Stimulated activated CD4-positive, alpha-beta T cell treated with anti-CD3 and anti-CD28 coated beads, Interleukin-15, amount 100 ng/mL, for 1 hour (primary cell): ENCODE results near the gene BTBD18.

Experiments
- DNase-seq, 2 donors: peaks; one replicate each; pipeline ENCODE4 v3.0.0-alpha.2; 2020; ENCODE audit warnings: low read depth in 1 of 2, low spot score in 1 of 2

The BTBD18 gene

DNA sequence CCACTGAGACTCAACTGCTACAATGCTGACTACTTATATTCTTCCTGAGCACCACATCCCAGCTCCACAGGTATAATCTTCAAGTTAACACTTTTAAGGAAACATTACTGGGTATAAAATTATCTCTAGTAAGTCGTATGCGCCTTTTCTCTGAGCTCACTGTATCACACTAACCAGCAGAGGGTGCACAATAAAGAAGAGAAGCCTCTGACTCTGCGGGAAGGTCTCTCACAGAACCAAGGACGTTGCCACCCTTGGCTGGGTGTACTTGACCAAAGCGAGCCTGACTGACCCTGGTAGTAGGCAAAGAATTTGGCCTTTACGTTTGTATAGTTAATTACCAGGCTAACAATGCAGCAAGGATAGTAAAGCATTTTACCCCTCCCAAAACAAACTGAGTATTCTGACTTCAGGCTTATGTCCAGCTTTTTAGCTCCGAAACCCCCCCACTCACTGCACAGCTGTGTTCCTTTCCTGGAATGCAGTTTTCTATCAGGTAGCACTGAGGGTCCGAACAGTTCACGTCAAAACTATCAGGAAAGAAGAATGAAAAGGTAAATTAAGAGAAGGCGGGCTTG lies at the start of gene BTBD18:
Gene BTBD18, minus strand, starts transcription at position 144 of the 578 bp plus-strand sequence. CDS start 631 bp downstream, outside the sequence.
- no peak for DNase-seq

DNA sequence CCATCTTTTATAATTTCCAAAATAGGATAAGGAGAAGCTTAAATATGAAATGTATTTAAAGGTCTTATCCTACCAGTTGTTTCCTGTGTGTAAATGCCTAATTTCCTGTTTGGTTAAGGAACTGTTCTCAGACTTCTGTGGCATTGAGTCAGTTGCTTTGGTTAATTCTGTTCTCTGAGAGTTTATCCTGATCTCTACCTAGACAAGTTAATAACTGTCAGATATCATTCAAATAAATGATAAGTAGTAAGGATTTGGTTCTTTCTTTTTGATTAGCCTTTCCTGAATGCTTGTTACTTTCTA lies 49.5 kb upstream of the BTBD18 start:
- no peak for DNase-seq

DNA sequence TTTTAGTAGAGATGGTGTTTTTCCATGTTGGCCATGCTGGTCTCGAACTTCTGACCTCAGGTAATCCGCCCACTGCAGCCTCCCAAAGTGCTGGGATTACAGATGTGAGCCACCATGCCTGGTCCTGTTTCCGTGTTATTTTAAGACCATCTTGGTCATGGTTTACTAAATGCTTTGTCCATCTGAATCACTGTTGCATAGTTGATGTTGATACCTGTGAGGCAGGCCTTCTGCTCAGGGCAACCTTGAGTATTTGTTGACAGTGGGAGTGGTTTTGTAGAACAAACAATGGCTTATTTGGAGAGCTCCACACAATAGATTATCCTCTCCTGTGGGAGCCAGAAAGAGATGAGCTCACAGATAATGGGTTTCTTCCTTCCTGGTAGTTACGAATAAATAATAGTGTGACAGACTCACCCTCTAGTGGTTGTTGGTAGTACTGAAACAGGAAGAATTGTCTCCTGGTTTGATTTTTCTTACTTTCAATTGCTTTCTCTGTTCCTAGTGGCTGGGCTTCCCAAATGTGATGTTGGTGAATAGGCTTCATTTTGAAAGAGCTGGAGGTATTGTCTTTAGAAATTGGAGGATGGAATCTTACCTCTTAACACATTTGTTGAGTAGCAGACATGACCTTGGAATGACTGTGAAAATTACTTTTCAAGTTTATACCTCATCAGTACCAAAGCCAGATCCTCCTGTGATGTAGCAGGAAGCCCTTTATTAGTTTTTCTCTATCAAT lies 49.0 kb upstream of the BTBD18 start:
- no peak for DNase-seq

DNA sequence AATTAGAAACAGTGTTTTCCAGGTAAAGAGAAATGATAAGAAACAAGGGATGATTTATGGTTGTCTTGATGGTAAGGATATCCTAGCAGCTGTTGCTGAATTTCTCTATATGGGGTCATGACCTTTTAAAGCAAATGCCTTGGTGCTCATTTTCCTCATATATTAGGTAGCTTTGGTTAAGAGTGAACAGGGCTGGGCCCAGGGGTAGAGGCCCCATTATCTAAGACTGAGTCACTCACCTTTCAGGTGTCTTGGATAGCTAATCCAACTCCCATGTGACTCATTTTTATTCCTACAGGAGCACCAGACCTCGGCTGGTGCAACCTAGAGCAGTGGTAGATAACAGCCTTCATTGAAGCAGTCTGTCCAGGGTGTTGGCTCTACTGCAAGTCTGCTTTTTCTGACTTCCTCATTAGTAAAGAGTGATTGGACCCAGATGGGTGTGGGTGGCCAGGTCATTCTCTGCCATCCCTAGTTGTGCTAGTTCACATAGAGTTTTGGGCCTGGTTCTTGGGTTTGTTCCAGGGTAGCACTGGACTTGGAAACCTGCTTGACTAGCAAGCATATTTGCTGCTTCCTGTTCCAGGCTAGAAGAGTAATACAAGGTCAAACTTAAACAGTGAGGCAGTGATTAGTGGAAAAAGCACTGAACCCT lies 47.4 kb upstream of the BTBD18 start:
- no peak for DNase-seq

DNA sequence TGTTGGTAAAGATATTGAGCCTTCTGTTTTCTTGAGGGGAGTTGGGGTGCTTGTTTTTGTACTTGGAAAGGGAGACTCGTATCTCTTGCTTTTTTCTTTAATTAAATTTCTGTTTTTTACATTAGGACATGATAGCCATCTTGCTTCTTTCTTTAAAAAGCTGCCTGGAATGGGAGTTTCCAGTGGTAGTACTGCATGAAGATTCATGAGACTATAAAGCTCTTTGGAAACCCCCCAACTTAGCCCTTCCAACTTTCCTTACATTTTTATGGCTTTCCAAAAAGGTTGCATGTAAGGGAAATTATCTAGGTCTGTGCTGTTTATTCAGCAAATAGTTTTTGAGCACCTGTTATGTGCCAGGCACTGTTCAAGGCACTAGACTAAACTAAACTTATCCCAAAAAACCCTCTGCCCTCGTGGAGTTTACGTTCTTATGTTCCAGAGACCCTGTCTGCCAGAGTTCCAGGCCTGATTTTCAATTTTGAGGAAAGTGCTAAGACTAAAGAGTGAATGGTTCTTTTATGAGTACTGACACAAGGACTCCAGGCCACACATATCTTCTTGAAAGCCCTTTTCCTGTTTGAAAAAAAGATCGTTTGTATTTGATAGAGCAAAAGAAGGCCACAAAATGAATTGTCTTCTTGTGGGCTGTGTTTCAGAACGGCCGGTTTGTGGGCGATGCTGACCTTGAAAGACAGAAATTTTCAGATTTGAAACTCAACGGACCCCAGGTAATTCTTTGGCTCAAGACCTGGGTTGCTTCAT lies 41.9 kb upstream of the BTBD18 start:
- DNase-seq: no peak

DNA sequence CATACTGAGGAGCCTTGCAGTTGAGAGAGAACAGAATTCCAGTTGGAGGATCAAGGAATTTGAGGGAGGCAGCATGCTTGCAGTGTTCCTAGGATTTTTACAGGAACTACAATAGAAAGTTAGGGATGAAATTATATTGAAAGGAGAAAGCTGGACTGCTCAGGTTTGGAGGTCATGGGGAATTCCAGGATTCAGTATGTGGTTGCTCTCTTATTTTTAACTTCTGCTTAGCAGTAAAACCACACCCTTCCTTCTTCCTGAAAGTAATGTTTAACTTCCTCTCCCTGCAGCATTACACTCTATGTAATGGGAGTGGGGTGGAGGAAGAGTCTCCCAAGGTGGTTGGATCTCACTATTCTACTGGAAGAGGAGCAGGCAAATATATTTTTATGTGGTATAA lies 41.3 kb upstream of the BTBD18 start:
- no peak for DNase-seq

- DNase-seq: peak; percentile 62 to 74
Observed at GRCh38 chr11:57792060-57792541, 40.5 kb upstream of the BTBD18 start.

- no peak for DNase-seq
Observed at GRCh38 chr11:57791321-57792059, 39.9 kb upstream of the BTBD18 start.

DNA sequence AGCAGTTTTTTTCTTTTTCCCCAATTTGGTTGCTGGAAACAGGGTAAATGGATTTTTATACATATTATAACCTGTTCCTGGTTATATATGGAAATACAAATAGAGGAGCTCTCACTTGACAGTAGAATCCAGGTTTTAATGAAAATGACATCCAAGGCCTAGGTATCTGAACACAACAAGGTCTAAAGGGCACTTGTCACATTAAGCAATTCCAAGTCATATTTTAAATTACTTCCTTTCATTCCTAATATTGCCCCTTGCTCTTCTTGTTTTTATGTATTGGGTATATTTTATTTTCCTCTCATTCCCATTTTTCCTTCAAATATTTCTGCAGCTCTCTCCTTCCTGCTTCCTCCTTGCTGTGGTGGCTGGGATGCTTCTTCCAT lies 37.1 kb upstream of the BTBD18 start:
- no peak for DNase-seq

GRCh38 chr11:57787920-57788702 lies 36.5 kb upstream of the BTBD18 start:
- no peak for DNase-seq

DNA sequence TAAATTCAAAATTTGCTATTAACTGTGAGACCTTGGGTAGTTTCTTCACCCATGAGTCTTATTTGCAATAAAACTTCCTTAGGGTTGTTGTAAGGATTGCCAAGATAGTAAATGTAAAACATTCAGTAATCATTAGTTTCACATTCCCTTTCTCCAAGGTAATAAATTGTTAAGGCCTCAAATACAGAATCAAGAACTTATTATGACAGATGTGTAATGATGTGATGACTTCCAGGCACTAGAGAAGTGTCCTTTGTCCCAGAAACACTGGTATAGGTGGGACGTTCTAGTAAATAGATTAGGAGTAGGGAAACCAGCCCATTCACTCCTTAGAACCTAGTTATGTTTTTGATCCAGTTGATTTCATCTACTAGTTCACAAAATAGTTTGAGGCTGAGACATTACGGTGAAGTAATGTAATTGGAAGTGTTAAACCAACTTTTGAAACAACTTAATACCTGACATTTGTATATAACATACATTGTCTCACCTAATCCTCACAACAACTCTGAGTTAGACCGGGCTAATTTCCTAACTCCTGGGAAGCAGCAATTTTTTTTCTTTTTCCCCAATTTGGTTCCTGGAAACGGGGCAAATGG lies 35.5 kb upstream of the BTBD18 start:
- DNase-seq: no peak

DNA sequence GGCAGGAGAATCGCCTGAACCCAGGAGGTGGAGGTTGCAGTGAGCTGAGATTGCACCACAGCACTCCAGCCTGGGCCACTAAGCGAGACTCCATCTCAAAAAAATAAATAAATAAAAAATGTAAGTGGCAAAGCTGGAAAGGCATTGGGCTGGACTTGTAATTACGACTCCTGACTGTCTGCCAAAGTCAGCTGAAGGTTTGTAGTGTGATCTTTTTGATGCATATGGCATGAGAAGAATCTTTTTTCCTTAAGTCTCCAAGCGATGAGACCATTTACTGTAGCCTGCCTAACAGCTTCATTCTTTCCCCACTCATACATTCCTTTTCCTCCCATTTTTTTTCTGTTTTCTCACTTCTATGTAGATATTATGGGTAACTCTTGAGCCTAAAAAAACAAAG lies 34.8 kb upstream of the BTBD18 start:
- no peak for DNase-seq

DNA sequence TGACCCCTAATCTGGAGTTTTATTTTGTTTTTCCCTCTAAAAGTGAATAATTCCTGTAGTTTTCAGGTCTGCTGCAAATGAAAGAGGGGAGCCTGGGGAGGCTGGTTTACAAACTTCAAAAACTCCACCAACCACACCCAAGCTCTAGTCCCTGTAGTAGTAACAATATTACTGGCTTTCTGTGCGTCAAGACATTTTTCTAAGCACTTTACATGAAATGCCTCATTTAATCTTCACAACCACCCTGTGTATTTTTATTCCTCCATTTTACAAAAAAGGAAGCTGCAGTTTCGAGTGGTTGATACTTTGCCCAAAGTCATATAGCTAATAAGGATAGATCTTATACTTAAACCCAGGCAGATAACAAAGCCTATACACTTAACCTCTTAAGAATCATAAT lies 33.5 kb upstream of the BTBD18 start:
- no peak for DNase-seq

- DNase-seq: no peak
Observed at GRCh38 chr11:57781529-57781943, 29.9 kb upstream of the BTBD18 start.

DNA sequence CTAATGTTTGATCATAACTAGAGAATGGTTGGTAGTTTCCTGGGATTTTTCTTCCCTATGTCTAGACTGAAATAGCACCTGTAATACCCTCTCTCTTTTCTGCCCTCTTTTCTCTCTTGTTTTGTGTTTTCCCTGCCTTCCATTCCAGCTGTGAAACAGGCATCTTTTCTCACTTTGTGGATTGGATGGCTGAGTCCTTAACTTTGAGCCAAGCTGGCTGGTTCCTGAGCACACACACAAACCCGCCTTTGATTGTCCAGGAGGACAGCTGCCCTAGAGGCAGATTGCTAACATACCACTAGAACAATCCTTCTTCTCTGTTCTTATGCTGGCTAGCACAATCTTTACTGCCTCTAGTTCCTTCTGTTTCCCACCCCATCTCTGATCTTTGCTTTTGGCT lies 27.7 kb upstream of the BTBD18 start:
- DNase-seq: no peak

DNA sequence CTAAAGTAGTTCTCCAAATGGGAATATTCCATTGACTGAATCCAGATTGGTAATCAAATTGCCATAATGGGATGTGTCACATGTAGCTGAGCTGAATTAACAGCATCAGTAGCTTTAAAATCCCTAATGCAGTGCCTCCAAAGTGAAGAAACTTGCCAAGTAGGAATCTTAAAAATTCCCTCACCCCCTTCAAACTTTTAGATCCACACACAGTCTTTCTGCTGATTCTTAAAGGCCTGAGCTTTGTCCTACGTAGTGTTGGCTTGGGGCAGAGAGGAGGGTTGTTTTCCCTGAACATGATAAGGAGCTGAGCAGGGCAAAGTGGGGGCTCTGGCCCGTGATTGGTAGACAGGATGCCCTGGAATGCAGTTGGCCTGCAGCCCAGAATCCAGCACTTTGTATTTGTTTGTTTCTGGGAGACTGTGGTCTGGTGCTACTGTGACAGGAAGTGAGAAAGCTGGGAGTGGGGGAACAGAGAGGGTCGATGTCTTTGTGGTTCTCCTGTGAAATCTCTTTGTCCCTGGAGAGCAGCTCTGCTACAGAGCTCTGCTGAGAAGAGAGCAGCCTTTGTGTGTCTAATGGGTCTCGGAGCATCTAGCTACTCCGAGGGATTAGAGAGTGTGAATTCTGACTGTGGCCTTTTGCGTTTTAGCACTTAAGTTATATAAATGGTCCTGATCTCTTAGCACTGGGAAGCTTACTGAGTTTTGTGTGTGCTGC lies 26.9 kb upstream of the BTBD18 start:
- DNase-seq: no peak

DNA sequence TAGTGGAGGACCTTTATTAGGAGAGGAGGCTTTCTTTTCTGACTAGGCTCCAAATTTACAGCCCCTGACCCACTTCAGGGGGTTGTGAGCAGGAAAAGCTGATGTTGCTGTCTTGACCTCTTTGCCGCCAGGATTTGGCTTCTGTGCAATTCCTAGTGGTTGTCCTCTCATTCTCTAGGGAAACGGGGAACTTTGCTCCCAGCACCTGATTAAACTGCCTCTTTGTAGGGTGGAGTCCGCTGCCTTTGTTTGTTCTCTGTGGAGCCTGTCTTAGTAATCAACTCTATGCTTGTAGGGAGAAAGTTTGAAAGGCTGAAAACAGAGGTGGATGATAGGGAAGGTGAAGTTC lies 26.3 kb upstream of the BTBD18 start:
- no peak for DNase-seq

GRCh38 chr11:57776577-57777210 lies 25.1 kb upstream of the BTBD18 start:
- DNase-seq: no peak

DNA sequence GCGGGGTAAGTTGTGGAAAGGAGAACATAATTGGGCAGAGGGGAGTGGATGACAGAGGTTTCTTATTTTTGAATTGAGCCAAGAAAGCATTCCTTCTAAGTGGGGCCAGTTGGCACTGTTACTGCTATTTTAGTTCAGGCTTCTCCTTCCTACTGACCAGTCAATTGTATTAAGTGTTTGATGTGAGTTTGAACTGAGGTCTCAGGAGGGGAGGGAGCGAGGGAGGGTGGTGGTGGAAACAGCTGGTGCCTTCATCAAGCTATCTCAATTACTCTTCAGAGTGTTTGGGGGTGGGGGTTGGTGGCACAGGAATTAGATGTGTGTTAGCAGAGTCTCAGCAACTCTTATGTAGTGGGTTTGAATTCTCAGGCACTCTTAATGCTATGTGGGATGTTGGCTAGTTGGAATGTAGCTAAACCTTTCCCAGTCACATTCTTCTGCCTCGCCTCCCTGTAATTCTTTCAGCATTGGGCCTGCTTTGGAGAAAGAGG lies 24.5 kb upstream of the BTBD18 start:
- DNase-seq: no peak
